OCI-LY7 (cell line): ENCODE measurements around the gene ATP6V1B1.

ENCODE experiments used
- CTCF ChIP-seq: fragments of 200-600 bp; sonication (generic); conservative IDR thresholded peaks from 2 replicates; pipeline ENCODE4 v1.5.1; 2014; ENCODE audit warnings: mild to moderate bottlenecking, antibody characterized with exemption, low read length, moderate library complexity, mixed read lengths
- EZH2phosphoT487 ChIP-seq: fragments of 200-600 bp; sonication (generic); IDR thresholded peaks from 2 replicates; pipeline ENCODE4 v1.6.1; 2018; ENCODE audit warnings: low read depth, borderline replicate concordance, mild to moderate bottlenecking, mixed run types, antibody characterized with exemption, low read length, moderate library complexity, mixed read lengths

- TF ChIP-seq CTCF (no peak), EZH2phosphoT487 (no peak)
Observed at GRCh38 chr2:70965506-70965905, 29.8 kb downstream of the ATP6V1B1 start.
